Cortex of kidney (tissue), 1 donor: ENCODE data around the gene CLEC3B.
"Not testable (repeated sequence)": the region's sequence is repeated elsewhere in the genome, so short reads cannot be mapped to it uniquely, and the experiment has no call there.

ENCODE experiments used
- DNase-seq: peaks from one replicate; lab custom pipeline; 2025; lab: John Stamatoyannopoulos, UW

The CLEC3B gene

GRCh38 chr3:45066109-45066801, 40.2 kb downstream of the CLEC3B start:
- no peak for DNase-seq

DNA sequence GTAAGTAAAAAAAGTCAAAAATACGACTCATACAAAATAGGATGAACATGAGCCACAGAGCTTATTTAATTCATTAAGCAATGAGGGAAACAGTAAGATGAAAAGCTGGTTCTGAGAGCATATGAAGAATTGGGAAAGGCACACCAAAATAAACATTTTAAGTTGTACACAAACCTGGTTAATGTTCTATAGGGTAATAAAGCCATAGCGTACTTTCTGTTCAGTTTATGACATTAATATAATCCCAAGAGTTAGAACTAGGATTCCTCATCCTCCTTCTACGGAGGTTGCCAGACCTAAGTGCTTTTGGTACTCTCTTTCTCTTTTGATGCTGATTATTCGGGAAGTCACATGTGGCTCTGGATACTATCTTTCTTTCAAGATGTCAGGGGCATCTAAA, 41.4 kb downstream of the CLEC3B start:
- DNase-seq = no peak

DNA sequence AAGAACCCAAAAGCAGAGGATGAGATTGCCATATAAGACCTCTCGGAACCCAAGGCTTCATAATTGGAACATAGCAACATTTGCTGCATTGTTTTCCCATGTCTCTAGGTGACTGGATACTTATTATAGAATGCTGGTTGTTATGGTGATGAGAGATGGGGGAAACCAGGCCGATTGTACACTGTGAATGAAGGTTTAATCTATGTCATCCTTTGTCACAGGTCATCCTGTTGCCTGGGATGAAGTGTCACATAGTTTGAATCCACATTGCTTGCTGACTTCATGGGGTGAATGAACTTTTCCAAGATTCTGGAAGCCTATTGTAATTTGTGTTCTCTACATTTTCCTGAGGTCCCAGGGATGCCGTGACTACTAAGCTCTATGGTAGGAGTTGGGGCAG, 41.8 kb downstream of the CLEC3B start:
- no peak for DNase-seq

DNA sequence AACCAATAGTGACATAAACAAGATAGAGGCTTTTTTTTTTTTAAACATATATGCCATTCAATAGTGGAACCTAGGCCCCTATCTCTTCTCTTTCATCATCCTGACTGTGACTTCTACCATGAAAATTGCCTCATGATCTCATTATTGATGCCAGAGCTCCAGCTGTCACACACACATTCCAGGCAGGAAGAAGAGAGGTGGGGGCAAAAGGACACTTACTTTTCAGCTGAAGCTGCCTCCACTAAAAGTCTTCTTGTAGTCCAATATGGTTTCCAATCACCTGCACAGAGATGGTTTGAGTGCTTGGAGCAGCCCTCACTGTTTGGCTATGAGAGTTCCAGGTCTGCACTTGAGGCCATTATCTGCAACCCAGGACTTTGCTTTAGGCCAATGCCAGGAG, 45.0 kb downstream of the CLEC3B start:
- no peak for DNase-seq

DNA sequence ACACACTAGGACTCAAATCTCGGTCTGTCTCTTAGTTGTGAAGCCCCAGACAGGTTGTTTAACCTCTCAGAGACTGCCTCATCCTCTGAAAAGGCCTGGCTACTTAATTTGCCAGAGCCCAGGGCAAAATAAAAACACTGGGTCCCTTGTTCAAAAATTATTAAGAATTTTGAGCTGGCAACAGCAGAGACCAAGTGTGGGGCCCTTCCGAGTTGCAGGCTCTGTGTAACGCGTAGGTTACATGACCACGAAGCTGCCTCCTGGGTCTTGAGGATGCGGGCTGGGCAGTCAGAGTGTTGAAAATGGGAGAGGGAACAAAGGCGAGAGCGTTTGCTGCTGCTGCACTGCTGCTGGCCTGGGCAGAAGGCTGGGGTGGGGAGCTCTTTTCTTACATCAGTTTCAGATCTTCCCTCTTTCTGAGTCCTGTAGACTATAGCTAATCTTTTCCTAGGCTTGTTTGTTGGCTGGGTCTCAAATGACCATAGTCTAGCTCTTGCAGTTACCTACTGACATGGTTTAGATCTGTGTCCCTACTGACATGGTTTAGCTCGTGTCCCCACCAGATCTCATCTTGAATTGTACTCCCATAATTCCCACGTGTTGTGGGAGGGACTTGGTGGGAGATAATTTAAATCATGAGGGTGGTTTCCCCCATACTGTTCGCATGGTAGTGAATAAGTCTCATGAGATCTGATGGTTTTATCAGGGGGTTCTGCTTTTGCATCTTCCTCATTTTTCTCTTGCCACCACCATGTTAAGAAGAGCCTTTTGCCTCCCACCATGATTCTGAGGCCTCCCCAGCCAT, 49.9 kb downstream of the CLEC3B start:
- no peak for DNase-seq

DNA sequence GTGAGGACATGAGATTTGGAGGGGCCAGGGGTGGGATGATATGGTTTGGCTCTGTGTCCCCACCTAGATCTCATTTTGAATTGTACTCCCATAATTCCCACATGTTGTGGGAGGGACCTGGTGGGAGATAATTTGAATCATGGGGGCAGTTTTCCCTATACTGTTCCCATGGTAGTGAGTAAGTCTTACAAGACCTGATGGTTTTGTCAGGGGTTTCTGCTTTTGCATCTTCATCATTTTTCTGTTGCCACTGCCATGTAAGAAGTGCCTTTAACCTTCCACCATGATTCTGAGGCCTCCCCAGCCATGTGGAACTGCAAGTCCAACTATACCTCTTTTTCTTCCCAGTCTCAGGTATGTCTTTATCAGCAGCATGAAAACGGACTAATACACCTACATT, 52.2 kb downstream of the CLEC3B start:
- not testable (repeated sequence) for DNase-seq

- no peak for DNase-seq
Measured at GRCh38 chr3:45078910-45079522, 52.9 kb downstream of the CLEC3B start.

DNA sequence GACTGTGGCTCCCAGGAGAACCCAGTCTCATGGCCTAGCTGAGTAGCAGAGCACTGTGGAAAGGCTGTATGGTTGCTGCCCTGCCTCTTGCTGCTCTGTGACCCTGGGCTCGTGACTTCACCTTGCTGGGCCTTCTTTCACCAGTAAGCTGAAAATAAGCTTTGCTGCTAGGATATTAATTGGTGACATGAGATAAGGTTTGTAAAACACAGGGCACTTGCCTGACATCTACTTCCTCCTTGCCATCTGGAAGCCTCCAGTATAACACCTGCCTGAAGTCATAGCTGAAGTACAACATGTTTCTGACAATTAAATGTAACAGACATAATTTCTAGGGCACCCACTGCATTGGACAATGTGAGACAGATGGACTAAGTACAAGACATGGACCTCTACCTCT, 53.6 kb downstream of the CLEC3B start:
- no peak for DNase-seq

GRCh38 chr3:45080824-45081223, 54.7 kb downstream of the CLEC3B start:
- no peak for DNase-seq

DNA sequence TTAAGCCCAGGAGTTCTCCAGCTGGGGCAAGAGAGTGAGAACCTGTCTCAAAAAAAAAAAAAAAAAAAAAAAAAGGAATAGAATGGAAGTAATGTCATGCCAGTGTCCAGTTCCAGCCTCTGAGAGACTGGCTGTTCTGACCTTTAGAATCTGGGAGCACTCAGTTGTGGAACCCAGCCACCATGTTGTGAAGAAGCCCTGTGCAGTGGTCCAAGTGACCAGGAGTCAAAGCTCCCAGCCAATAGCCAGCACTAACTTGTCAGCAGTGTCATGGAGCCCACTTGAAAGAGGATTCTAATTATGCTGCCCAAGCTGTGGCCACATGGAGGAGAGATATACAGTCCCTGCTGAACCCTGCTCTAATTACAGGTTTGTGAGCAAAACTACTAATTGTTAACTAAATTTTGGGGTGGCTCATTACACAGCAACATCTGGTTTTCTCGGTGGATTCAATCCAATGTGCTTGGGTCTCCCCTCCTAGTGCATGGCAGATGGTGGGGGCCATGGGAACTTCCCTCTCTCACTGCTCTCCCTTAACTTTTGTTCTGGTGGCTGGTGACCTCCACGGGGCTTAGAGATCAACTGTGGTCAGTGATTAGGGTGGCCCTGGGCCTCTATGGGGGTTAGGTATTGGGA, 55.5 kb downstream of the CLEC3B start:
- DNase-seq = no peak

DNA sequence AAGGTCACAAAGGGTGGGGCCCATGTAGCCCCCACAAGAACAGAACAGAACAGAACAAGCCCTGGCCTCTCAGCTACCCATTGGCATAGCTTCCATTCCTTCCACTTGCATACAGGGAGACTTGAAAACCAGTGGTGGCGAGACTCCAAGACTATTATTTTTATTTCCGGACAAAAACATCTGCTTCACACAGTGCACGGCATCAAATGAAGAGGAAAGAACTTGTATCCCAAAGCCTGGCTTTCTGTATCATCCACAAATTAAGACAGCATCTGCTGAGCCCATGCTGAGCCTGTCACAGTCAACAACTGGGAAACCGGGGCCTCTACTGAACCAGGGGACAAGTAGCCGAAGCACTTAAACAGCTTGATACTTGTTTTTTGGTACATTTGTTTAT, 56.0 kb downstream of the CLEC3B start:
- DNase-seq = no peak

- no peak for DNase-seq
Measured at GRCh38 chr3:45083023-45083422, 56.9 kb downstream of the CLEC3B start.

DNA sequence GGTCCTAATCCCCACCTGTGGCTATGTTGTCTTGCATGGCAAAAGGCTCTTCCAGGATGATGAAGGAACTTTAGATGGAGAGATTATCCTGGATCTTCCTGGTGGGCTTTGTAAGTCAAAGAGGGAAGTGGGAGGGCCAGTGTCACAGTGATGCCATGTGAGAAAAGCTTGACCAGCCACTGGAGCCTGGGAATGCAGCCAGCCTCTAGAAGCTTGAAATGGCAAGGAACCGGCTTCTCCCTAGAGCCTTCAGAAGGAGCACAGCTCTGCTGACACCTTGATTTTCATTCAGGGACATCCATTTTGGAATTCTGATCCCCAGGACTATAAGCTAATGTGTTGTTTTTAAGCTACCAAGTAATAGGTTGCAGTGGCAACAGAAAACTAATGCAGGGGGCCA, 58.3 kb downstream of the CLEC3B start:
- DNase-seq = no peak

- no peak for DNase-seq
Measured at GRCh38 chr3:45084820-45085816, 59.0 kb downstream of the CLEC3B start.
